Testis (tissue), 3 donors: Measurements from ENCODE around the gene CORO7. TPM values are rescaled to one million over a fixed set of nuclear protein-coding genes. Genes with fewer than 3 reads are reported as not detected.

Experiments used
- DNase-seq: peaks from one replicate; pipeline ENCODE4 v3.0.0-alpha.2; 2019
- H3K27ac ChIP-seq, 2 donors: fragments of 200-600 bp; sonication (generic); one replicate each; pipeline ENCODE4 v1.5.1; 2019
- H3K27me3 ChIP-seq: fragments of 200-600 bp; sonication (generic); one replicate; pipeline ENCODE4 v1.5.1; 2019
- H3K36me3 ChIP-seq: fragments of 200-600 bp; sonication (generic); one replicate; pipeline ENCODE4 v1.5.1; 2017; ENCODE audit warnings: low read depth; ENCODE audit errors: missing control alignments
- H3K4me1 ChIP-seq: fragments of 200-600 bp; sonication (generic); one replicate; pipeline ENCODE4 v1.5.1; 2019
- H3K4me3 ChIP-seq, 2 donors: fragments of 200-600 bp; sonication (generic); one replicate each; pipeline ENCODE4 v1.5.1; 2017 to 2019
- H3K9me3 ChIP-seq: fragments of 200-600 bp; sonication (generic); one replicate; pipeline ENCODE4 v1.5.1; 2017
- CTCF ChIP-seq, 3 experiments: fragments of 450-650 bp in 2 of 3; fragments of 200-600 bp in 1 of 3; sonication (generic) in 1 of 3; IDR thresholded peaks; one replicate each; pipeline ENCODE4 v1.5.1; 2016 to 2019; ENCODE audit warnings: antibody characterized with exemption in 3 of 3, mild to moderate bottlenecking in 2 of 3, moderate library complexity in 1 of 3
- POLR2A ChIP-seq: fragments of 450-650 bp; IDR thresholded peaks from one replicate; pipeline ENCODE4 v1.6.1; 2017; ENCODE audit warnings: antibody characterized with exemption, mild to moderate bottlenecking, moderate library complexity
- WGBS, 2 donors: methylation state at CpG; one replicate each; pipeline ENCODE4 v1.1.5; 2018; 5-methylcytosine and 5-hydroxymethylcytosine counted together
- intact Hi-C: fragments of 100-400 bp; cut with DNase I; formaldehyde crosslinking; loops from one replicate; pipeline ENCODE4 v1.15.1; 2023; ENCODE audit warnings: low total_unique reads
- polyA plus RNA-seq: library from polyadenylated mRNA; stranded (reverse); fragments of 350-450 nt; fragmentation: Illumina TruSeq; extraction: RNeasy Lipid Tissue Mini Kit (QIAGEN cat#74804); gene quantifications from one replicate; pipeline ENCODE4 v1.2.3, GENCODE V29; 2014; ENCODE audit warnings: low read depth, low replicate concordance; ENCODE audit not compliant: insufficient read depth
- total RNA-seq, 2 donors: library from RNA; depleted of rRNA; stranded (reverse); fragments of >200 nt; gene quantifications; one replicate each; pipeline ENCODE4 v1.2.3, GENCODE V29; 2016

Gene CORO7
- total and polyA plus RNA-seq, 3 donors from 2014 or later: 71.5 to 147 (median 126) TPM

- peaks cover 21% of the 10 kb centered on the region for H3K4me1 ChIP-seq
- intact Hi-C loops: no loop called here
- 15 to 16% methylated on average over 41 to 43 of the region's 43 CpGs for WGBS, 2 donors
- H3K9me3 ChIP-seq: no peaks in the 10 kb centered on the region
- TF ChIP-seq CTCF (IDR thresholded peaks at IDR 0.05) (peak; percentile 6 to 68 (median 55)), POLR2A (no peak)
- H3K27me3 ChIP-seq: no peaks in the 10 kb centered on the region
- no peaks in the 10 kb centered on the region for H3K36me3 ChIP-seq
- no peak for DNase-seq
- peak overlapping the region in 1 of 2 donors; percentile 29 for H3K4me3 ChIP-seq
- no peak overlapping the region for H3K27ac ChIP-seq
These were observed 102.5 kb downstream of the CORO7 start for GRCh38 chr16:4313563-4314531.

GRCh38 chr16:4309833-4310266, 106.5 kb downstream of the CORO7 start:
- DNase-seq: peak; percentile 58
- Histone ChIP-seq H3K4me1 (peaks cover 6% of the 10 kb centered on the region), H3K4me3 (no peak overlapping the region), H3K27me3 (no peaks in the 10 kb centered on the region), H3K9me3 (no peaks in the 10 kb centered on the region), H3K36me3 (no peaks in the 10 kb centered on the region), H3K27ac (no peak overlapping the region)
- intact Hi-C loops: no loop called here
- TF ChIP-seq POLR2A (no peak), CTCF (IDR thresholded peaks at IDR 0.05) (no peak)
- 69 to 83% methylated on average over 8 to 11 of the region's 11 CpGs for WGBS, 2 donors

- Histone ChIP-seq H3K27me3 (no peaks in the 10 kb centered on the region), H3K36me3 (no peaks in the 10 kb centered on the region), H3K4me3 (no peak overlapping the region), H3K4me1 (peaks cover 6% of the 10 kb centered on the region), H3K27ac (no peak overlapping the region), H3K9me3 (no peaks in the 10 kb centered on the region)
- TF ChIP-seq CTCF (IDR thresholded peaks at IDR 0.05): no peak
- WGBS, 2 donors: 89 to 90% methylated on average over 10 to 14 of the region's 14 CpGs
- intact Hi-C loops: no loop called here
- DNase-seq: no peak
These were observed 107.1 kb downstream of the CORO7 start for GRCh38 chr16:4309102-4309832.

- peaks cover 6% of the 10 kb centered on the region for H3K4me1 ChIP-seq
- no peak for TF ChIP-seq POLR2A
- no peak for TF ChIP-seq CTCF (IDR thresholded peaks at IDR 0.05)
- intact Hi-C loops: no loop called here
- no peaks in the 10 kb centered on the region for H3K9me3 ChIP-seq
- H3K27ac ChIP-seq: peak overlapping the region in 1 of 2 donors; percentile 82
- DNase-seq: peak; percentile 96
- H3K36me3 ChIP-seq: no peaks in the 10 kb centered on the region
- H3K27me3 ChIP-seq: no peaks in the 10 kb centered on the region
- 3 to 10% methylated on average over 34 to 66 of the region's 68 CpGs for WGBS, 2 donors
- H3K4me3 ChIP-seq: peak overlapping the region; percentile 56 to 59
These were observed 109.0 kb downstream of the CORO7 start for GRCh38 chr16:4307215-4308037.
